Measurements from ENCODE around the gene PLXNA2.

PLXNA2 gene

DNA sequence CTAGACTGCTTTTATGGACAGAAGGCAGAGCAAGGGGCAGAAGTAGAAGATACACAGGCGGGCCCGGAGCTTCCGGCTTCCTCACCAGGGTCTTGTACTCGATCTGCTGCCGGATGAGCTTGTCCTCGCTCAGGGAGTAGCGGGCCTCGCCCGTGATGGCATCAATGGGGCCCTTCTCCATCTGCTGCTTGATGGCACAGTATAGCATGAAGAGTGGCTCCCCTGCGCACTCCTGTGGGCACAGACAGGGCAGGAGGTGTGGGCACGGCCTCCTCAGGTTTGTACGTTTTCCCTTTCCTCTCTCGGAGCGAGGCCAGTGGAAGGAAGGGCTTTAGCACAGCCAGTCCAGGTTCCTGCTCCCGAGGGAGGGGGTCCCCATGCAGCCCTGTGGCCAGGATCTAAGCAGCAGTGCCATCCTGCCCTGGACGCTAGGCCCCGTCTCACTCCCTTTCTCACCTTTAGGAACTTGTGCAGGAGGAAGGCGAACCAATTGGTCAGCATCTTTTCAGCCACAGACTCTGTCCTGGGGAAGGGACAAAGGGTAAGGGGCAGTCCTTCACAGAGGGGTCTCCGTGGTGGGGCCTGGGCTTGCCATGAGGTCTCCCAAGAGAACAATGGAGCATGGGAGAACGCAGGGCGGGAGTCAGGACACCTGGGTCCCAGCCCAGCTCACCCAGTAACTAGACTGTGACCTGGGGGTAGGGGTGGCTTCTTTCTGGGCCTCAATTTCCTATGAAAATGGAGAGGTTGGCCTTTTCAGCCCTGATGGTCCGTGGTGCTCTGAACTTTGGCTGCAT lies 204.4 kb downstream of the PLXNA2 start:
- no peak for DNase-seq

DNA sequence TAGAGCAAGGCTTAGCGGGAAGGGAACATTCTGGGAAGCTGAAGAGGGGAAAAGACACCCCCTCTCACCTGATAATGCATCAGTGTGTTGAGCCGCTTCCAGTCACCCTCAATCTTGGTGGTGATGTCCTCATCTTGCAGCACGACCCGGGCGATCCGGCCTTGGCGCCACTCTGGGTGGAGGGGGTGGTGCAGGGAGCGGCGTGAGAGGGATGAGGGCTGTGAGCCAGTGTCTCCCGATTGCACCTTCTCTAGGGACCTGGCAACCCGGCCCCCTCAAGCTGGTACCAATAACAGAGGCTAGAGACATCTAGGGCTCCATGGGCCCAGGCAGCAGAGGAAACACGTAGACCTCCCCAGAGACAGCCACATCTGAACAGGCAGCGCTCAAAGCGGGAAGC lies 205.9 kb downstream of the PLXNA2 start:
- no peak for DNase-seq

DNA sequence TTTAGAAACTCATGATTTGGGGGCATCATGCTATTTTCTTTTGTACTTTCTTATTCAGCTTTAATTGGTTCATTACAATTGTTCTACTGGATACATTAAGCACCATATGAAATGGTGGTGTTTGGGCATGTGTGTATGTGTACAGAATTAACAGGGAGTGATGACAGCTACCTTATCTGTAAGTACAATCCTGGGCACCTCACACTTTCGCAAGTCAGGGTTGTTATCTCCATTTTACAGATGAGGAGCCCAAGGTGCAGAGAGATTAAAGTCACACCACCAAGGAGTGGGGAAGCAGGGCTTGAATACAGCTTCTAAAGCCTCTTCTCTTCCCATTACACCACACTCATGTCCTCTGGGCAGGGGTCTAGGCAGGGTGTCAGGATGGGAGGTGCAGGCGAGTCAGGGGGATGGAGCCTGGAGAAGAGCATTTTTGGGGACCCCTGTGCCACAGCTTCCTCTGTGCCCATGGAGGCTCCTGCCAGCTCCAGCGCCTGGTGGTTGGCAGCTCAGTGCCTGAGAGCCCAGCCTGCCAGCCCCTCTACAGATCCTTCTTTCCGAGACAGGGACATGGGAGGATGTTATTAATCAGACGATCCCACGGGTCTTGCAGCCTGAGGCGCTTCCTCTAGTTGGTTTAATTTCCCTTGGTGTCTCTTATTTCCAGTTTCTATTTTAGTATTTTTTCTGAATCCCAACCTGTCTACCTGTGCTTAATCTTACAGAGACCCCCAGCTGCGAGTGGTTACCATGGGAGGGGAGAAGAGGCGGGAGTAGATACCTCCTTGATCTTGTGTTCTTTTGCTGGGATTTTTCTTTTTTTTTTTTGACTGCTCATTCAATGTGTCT lies 207.0 kb downstream of the PLXNA2 start:
- no peak for DNase-seq

DNA sequence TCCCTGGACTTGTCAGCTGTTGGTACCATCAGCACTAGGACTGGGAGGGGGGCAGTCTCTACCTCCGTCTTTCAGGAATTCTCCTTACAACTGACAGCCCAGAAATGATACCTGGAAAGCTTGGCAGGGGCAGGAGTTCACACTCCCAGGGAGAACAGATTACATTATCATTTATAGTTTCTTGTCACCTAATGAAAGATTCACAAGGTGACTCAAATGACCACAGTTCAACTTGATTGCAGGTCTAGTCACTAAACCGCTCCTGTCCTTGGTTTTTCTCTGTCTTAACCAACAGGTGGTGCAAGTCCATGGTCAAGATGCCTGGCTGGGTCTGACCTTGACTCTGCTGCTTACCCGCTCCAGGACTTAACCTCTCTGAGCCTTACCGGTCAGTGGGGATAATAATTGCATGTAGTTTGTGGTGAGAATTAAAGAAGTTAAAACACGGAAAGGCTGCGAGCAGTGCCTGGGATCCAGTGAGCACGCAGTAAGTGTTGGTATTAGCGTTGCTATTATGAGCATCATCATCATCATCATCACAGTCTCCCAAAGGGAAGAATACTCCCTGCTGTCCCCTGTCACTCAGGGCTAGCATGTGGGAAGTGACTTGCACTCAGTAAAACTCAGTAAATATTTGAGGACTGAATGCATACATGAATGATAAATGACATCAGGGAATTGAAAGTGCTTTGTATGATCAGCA lies 207.9 kb downstream of the PLXNA2 start:
- peak; percentile 50 for DNase-seq

DNA sequence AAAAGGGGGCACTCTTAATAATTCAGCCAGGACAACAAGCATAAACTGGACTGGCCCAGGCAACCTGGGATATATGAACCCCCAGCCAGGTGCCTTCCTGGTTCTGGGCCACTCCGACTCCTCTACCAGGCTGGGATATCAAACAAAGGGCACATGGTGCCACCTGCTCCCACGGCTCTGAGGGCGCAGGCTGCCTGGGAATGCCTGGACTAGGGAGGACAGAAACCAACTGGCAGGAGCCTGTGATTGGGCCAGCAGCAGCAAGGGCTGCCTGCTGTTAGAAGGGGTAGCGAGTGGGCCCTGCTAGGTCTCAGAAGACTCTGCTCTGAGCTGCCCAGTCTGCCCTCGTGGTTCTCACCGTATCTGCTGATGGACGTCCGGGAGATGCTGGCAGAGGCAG lies 210.0 kb downstream of the PLXNA2 start:
- no peak for DNase-seq

DNA sequence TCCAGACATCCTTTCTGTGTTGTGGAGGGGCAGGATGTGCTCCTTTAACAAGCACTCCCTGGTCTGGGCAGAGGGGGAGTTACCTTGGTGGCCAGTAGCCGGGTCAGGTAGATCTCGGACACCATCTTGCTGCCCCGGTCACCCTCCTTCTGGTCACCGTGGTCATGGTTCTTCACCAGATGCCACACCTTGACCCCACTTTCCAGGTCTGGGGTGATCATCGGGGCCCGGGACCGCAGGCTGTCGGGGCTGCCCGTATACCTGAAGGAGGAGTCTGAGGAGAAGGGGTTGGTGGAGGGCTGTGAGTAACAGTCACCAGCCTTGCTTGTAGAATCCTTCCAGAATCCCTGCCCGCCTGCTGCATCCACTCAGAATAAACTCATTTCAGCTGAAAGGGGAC lies 210.9 kb downstream of the PLXNA2 start:
- no peak for DNase-seq

DNA sequence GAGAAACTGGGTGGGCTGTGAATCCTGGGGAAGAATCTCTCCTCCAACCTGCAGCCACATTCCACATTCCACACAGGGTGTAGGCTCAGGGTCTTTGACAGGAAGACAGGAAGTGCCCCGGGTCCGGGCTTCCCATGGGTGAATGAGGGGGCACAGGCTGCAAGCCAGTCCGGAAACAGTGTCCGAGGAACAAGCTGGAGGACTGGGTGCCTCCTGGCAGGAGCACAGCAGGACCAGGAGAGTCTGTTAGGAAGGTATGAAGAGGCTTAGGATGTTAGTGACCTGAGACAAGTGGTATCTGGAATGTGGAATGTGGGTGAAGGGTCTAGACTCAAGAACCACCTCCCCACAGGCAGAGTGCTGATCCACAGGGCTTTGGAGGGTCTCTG lies 212.3 kb downstream of the PLXNA2 start:
- no peak for DNase-seq

DNA sequence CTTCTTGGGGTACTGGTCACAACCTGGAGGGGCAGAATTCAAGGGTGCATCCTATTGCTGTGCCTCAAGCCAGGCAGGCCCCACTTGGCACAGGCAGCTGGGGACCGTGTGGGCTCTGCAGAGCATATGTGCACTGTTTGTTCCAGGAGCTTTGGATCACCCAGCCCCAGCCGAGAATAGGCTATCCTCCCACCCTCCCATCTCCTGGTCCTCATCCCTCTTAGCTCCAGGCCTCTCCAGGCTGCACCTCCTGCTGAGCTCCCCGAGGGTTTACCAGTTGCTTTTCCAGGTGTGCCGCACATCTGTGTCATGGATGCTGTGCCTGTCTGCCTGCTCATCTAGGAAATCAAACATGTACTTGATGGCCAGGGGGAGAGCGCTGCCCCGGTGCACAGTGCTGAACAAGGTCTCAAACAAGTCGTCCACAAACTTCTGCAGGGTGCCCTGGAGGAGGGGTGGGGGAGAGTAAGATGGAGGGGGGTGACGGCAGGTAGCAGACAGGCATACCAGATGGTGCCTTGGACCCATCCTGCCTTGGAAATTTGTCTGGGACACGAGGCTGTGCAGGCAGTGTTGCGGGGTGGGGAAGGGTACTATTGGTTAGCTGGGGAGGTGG lies 212.8 kb downstream of the PLXNA2 start:
- DNase-seq: no peak

DNA sequence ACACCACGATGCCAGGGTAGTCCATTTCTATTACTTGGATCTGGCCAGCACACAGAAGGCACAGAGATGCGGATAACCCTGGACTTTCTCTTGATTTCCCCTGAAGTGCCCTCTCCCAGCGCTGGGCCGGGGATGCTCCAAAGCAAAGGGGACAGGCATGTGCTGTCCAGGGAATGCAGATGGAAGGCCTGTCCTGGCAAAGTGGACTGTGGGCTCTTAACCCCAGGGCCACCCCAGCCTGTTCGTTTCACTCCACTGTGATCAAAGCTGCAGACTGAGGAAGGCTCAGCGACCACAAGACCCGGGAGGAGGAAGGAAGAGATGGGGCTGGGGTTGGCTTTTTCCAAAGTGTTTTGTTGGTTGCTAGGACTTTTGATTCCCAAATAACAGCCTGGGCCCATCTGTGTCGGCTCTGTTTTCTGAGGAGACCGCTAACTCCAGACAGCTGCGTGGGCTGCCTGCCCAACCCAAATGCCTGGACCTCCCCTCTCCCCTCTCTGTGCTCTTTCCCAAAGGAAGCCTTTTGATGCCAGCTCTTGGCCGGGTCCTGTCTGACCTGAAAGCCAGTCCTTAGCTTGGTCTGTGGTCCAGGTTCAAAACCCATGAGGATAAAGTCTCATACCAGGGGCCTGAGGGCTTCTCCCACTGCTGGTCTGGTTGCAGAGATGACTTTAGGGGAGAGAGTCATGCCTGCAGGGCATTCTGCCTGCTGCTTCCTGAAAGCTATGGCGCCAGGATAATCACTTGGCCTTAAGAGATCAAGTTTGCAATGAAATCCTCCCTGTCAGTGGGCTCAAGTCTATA lies 213.7 kb downstream of the PLXNA2 start:
- peak; percentile 71 for DNase-seq

DNA sequence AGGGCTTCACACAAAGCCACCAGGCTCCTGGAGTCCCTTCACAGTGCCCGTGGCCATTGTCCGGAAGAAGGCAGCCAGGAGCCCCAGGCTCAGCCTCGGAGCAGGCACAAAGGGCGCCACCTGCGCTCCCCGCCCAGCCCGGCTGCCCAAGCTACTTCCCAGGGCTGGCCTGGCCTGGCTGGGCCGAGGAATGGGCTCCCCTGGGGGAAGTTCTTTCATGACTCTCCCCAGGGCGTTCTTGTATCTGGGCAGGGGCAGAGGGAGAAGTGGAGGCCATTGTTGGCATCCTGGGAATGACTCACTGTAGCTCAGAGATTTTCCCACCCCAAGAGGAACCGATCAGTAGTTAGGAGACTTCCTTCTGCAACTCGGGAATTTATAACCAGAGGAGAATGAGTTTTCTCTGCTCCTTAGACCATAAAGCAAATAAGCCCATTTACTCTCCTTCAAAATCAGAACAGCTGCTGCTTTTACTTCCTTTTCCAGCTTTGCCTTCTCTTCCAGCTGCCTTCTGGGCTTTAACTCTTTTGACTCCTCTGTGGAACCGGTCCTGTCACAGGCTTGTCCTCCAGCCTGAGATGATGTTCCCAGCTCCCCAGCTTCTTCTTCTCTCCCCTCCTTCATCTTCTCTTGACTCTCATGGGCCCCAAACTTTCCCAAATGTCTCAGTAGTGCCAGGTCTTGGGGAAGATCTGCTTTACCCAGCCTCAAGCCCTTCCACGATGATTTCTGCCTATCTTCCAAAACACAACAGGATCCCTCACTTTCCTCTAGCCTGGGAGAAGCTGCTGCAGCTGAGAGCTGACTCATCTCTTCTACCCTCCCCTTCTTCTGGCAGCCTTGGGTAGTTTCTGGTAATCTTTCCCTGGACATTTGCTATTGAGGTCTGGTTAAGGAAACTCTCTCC lies 214.6 kb downstream of the PLXNA2 start:
- peak; percentile 45 for DNase-seq

DNA sequence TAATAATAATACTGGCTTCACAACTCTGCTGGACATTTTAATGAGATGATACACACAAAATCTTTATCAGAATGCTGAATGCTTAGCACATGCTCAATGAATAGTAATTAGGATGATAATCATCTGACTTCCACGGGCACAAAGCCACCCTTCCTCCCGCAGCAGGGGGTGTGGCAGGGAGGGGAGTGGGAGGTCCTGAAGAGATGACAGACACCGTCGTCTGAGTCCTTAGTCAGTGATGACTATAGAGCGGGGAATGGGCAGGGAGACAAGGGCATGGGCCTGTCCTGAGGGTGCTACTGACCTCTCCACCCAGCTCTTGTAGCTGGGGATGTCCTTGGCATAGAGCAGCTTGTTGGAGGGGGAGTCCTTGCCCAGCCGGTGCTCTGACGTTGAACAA lies 215.7 kb downstream of the PLXNA2 start:
- no peak for DNase-seq

DNA sequence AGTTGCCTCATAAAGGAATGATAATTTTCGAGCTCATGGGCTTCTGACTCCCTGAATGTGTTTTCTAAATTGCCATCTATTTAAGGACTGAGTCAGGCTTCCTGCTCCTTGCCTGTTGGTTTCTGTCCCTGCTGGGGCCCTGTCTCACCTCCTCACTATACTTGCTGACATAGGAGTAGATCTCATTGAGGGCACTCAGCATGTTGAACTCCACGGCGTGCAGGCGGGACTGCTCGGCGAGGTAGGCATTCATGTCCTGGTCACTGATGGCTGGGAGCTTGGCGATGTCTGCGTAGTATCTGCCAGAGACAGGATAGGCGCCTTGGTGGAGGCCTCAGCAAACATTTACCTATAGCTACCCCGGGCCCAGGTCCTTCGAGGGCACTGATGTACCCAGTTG lies 216.3 kb downstream of the PLXNA2 start:
- no peak for DNase-seq

DNA sequence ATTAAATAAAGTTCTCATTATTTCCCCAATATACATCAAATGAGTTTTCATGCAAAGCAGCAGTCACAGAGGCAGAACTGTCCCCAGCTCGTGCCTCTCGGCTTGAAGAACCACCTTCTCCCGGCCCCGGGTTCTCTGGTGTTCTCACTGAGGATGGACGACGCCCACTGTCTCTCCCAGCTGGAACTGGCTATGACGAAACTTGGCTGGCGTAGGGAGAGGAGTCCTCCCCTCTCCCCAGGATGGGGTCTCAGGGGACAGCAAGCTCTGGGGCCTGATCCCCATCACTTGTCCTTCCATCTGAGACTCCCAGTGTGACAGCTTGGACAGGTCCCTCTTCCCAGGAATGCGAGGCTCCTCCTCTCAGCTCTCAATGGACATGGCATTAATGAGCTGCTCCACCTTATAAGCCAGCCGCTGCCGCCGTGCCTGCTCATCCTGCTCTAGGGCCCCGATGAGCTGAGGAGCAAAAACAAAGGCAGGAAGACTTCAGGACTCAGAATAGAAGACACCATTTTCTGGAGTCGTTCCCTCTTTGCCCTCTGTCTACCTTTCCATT lies 217.2 kb downstream of the PLXNA2 start:
- peak; percentile 29 for DNase-seq

DNA sequence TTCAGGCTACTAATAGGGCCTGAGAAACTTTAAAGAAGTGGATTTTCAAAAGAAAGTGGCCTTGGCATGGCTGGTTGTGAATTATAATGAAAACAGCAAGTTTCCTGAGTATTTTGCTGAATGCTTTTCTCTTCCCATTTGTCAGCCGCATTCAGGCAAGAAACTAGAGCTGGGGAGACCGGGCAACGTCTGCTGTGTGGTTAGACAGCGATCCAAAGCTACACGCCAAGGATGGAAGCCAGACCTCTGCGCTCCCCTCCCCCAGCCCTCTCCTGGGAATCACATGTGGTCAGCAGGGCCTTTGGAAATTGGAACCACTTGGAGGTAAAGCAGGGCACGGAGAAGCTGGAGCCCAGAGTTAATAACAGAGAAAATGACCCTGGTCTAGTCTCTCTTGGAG lies 219.2 kb downstream of the PLXNA2 start:
- DNase-seq: no peak

DNA sequence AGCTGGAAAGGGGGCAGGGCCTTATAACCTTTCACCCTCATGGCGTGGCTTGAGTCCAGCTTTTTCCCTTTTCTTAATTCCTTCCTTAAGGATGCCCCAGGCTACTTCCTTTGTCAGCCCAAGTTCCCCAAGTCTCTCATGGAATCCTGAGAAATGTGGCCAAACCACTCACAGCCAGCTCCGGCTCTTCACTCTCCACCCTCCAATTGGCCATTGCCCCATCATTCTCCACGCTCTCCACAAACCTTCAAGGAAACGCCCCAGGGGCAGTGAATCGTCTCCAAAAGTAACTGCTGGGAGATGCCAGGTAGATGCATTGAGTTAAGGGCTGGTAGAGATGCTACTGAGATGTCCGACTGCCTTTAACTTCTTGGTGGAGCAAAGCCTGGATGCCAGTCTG lies 219.8 kb downstream of the PLXNA2 start:
- no peak for DNase-seq

DNA sequence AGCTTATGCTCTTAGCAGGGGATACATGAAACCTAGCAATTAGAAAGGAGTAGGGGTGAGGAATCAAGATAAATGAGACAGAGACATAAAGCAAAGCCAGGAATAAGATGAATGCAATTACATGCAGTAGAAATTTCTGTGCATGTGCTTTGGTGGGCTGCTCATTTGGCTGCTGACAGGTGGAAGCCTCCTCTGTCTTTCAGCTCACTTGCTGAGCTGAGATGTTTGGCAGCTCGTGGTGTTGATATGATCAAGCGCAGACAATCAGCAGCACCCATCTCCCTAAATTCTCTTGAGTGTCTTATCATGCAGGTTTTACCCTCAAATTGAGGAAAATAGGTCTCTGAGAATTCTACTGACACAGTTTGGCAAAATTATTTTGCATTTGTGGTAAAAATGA lies 224.9 kb downstream of the PLXNA2 start:
- no peak for DNase-seq

DNA sequence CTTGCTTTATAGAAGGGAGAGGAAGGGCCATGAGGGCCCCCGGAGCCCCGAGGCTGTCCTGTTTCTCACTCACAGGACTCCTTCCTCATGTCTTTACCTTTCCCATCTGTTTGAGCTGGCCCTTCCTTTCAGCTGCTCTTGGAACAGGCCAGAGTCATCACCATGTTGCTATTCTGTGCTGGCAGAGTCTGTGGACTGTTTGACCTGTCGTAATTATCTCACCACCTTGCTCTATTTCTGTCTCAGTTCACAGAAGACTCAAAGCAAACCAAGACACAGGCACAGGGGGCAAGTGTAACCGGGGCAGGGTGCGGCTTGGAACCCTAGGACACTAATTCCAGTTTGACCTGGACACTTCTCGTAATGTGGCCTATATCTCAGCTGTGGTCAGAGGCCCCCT lies 228.9 kb downstream of the PLXNA2 start:
- no peak for DNase-seq

DNA sequence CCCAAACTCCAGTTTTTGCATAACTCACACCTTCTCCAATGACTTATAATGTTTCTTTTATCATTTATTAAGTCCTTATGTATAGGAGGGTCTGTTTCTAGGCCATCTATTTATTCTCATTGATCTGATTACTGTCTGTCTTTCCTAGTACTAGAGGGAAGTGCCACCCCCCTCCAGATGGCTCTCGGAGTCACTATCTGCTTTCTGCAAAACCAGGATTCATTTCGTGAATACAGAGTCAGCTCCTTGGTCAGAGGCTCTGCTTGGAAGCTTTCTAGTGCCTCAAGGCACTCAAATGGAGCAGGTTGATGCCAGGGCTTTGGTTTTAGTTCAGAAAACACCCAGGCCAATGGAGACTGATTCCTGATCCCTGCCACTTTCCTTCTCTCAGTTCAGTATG lies 231.0 kb downstream of the PLXNA2 start:
- peak; percentile 95 for DNase-seq

DNA sequence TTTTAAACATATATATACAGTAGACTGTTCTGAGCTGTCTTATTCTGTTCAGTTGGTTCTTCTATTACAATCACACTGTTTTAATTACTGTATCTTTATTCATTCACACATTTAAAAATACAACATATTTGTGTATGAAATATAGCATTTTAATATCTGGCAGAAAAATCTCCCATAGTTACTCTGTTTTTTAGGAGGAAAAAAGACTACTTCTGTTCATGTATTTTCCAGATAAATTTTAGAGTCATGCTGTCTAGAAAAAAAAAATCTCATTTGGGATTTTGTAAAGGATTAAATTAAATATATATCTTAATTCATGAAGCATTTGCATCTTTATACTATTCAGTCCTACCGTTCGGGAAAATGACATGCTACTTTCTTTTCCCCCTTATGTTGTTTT lies 231.5 kb downstream of the PLXNA2 start:
- DNase-seq: no peak

DNA sequence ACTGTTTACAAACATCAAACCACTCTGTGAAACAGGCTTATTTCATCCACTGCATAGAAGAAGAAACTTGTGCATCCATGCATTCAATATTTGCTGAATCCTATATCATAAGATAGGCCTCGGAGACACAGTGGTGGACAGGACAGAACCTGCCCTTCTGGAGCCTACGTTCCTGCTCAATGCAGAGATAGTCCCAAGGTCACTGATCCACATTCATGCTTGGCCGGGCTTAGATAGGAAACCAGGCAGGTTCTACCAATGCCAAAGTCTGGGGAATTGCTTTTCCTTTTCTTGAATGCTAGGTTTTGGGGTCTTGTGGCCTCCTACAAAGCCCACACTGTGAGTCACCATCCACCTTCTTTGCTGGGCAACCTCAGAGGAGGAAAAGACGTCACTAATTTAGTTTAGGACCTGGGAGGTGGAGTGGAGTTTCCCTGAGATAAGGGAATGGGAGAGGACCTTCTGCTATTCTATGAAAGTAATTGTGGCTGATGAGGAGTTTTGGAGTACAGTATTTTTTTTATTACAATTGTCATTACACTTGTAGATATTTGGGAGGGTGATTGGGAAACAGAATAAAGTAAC lies 233.6 kb downstream of the PLXNA2 start:
- peak; percentile 54 for DNase-seq
